Suprapubic skin (tissue), 4 donors: ENCODE data around the gene WASHC2A. TPM values are rescaled to one million over a fixed set of nuclear protein-coding genes. Genes with fewer than 3 reads are reported as not detected.
"Not testable (repeated sequence)": the region's sequence is repeated elsewhere in the genome, so short reads cannot be mapped to it uniquely, and the experiment has no call there.

Experiments
- DNase-seq, 2 donors: peaks; one replicate each; pipeline ENCODE4 v3.0.0-alpha.2; 2019; ENCODE audit warnings: low spot score in 2 of 2
- H3K27ac ChIP-seq: fragments of 200-600 bp; sonication (generic); one replicate; pipeline ENCODE4 v1.5.1; 2019
- H3K27me3 ChIP-seq: fragments of 200-600 bp; sonication (generic); one replicate; pipeline ENCODE4 v1.5.1; 2019
- H3K36me3 ChIP-seq: fragments of 200-600 bp; sonication (generic); one replicate; pipeline ENCODE4 v1.5.1; 2019
- H3K4me1 ChIP-seq: fragments of 200-600 bp; sonication (generic); one replicate; pipeline ENCODE4 v1.5.1; 2019
- H3K4me3 ChIP-seq: fragments of 200-600 bp; sonication (generic); one replicate; pipeline ENCODE4 v1.5.1; 2019; ENCODE audit warnings: mild to moderate bottlenecking
- H3K9me3 ChIP-seq: fragments of 200-600 bp; sonication (generic); one replicate; pipeline ENCODE4 v1.5.1; 2019
- CTCF ChIP-seq, 2 donors: fragments of 200-600 bp in 1 of 2; fragments of 450-650 bp in 1 of 2; sonication (generic) in 1 of 2; IDR thresholded peaks; one replicate each; pipeline ENCODE4 v1.5.1; 2016 to 2019; ENCODE audit warnings: antibody characterized with exemption in 2 of 2, mild to moderate bottlenecking in 1 of 2, moderate library complexity in 1 of 2
- EP300 ChIP-seq: sonication (generic); formaldehyde crosslinking; IDR thresholded peaks from one replicate; pipeline ENCODE4 v1.6.1; 2017; ENCODE audit warnings: antibody characterized with exemption
- POLR2A ChIP-seq, 2 donors: fragments of 450-650 bp; IDR thresholded peaks; one replicate each; pipeline ENCODE4 v1.6.1; 2017; ENCODE audit warnings: antibody characterized with exemption in 2 of 2, mild to moderate bottlenecking in 2 of 2, moderate library complexity in 2 of 2
- POLR2AphosphoS5 ChIP-seq, 3 donors: sonication (generic); formaldehyde crosslinking; IDR thresholded peaks; one replicate each; pipeline ENCODE4 v1.6.1; 2017; ENCODE audit warnings: antibody characterized with exemption in 3 of 3
- WGBS: methylation state at CpG from one replicate; pipeline ENCODE4 v1.1.5; 2018; 5-methylcytosine and 5-hydroxymethylcytosine counted together
- total RNA-seq, 4 donors: library from RNA; depleted of rRNA; stranded (reverse); fragments of >200 nt; gene quantifications; one replicate each; pipeline ENCODE4 v1.1.0, GENCODE V29; 2016

The WASHC2A gene
- total RNA-seq, 4 donors from 2014 or later: 29.7 to 68.0 (median 33.9) TPM

- not testable (repeated sequence) for H3K4me3 ChIP-seq, H3K27me3 ChIP-seq, H3K4me1 ChIP-seq, H3K36me3 ChIP-seq, H3K9me3 ChIP-seq, DNase-seq, H3K27ac ChIP-seq
- 71% methylated on average over 7 of the region's 7 CpGs for WGBS
Measured at GRCh38 chr10:50061548-50061947, 6.2 kb upstream of the WASHC2A start.

- TF ChIP-seq POLR2AphosphoS5 (IDR thresholded peaks at IDR 0.05) (no peak), CTCF (IDR thresholded peaks at IDR 0.05) (no peak), POLR2A (IDR thresholded peaks at IDR 0.05) (no peak), EP300 (no peak)
- WGBS: 43% methylated on average over 8 of the region's 8 CpGs
- Histone ChIP-seq H3K27me3 (no peaks in the 10 kb centered on the region), H3K27ac (no peak overlapping the region), H3K4me3 (no peak overlapping the region), H3K4me1 (peaks cover 9% of the 10 kb centered on the region), H3K36me3 (no peaks in the 10 kb centered on the region), H3K9me3 (no peaks in the 10 kb centered on the region)
- no peak for DNase-seq
Measured at GRCh38 chr10:50063100-50063499, 4.7 kb upstream of the WASHC2A start.

DNA sequence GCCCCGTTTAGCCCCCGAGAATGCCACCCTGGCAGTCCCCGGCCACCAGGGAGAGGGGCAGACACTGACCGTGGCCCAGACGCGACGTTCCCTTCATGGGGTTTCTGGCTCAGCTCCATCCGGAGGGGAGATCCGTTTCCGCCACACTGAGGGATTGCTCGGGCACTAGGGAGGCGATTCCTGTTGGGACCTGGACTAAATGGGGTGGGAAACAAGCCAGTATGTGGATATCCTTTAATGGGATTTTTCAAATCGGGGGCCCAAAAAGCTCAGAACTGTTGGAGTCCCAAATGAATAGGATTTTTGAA, 552 bp downstream of the WASHC2A start:
- peak overlapping the region; percentile 72 for H3K27ac ChIP-seq

GRCh38 chr10:50075139-50075538, 7.4 kb downstream of the WASHC2A start:
- not testable (repeated sequence) for H3K4me3 ChIP-seq, DNase-seq, H3K27ac ChIP-seq, H3K4me1 ChIP-seq, H3K27me3 ChIP-seq, H3K36me3 ChIP-seq, H3K9me3 ChIP-seq
- WGBS: 93% methylated on average over 2 of the region's 2 CpGs

More for the DNA sequence above, 552 bp downstream of the WASHC2A start:
- H3K4me3 ChIP-seq: peak overlapping the region; percentile 66
- not testable (repeated sequence) for H3K27me3 ChIP-seq, H3K9me3 ChIP-seq, DNase-seq, H3K36me3 ChIP-seq
- peaks cover 13% of the 10 kb centered on the region for H3K4me1 ChIP-seq
- WGBS: 14% methylated on average over 1 of the region's 13 CpGs

GRCh38 chr10:50075544-50075943, 7.8 kb downstream of the WASHC2A start:
- H3K4me3 ChIP-seq, H3K27ac ChIP-seq, DNase-seq, H3K36me3 ChIP-seq, H3K9me3 ChIP-seq, H3K4me1 ChIP-seq, H3K27me3 ChIP-seq: not testable (repeated sequence)
- WGBS: 50% methylated on average over 2 of the region's 2 CpGs

- H3K4me3 ChIP-seq, H3K27me3 ChIP-seq, DNase-seq, H3K9me3 ChIP-seq, H3K27ac ChIP-seq, H3K4me1 ChIP-seq: not testable (repeated sequence)
- peaks cover 18% of the 10 kb centered on the region for H3K36me3 ChIP-seq
- WGBS: 93% methylated on average over 9 of the region's 11 CpGs
Measured at GRCh38 chr10:50091304-50091703, 23.6 kb downstream of the WASHC2A start.

- H3K4me3 ChIP-seq, H3K4me1 ChIP-seq, DNase-seq, H3K9me3 ChIP-seq, H3K27me3 ChIP-seq, H3K27ac ChIP-seq: not testable (repeated sequence)
- WGBS: 100% methylated on average over 1 of the region's 8 CpGs
- H3K36me3 ChIP-seq: peaks cover 13% of the 10 kb centered on the region
Measured at GRCh38 chr10:50092928-50093327, 25.2 kb downstream of the WASHC2A start.

DNA sequence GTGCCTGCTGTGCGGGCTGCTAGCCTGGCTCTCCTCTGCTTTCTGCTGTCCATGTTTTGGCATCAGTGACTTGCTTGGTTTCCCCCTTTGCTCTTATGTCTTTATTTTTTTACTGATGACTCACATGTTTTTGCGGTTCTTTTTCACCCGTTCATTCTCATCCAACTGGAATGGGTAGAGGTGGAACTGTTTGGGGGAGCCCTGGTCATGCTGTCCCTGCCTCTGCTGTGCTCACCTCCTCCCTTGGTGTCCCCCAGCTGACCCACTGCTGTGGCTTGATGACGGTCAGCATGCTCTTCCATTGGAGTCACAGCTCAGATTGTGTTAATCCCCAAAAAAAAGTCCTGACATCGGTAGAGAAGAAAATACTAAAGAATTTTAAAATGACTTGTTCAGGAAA, 26.9 kb downstream of the WASHC2A start:
- not testable (repeated sequence) for H3K27ac ChIP-seq, DNase-seq, H3K9me3 ChIP-seq, H3K27me3 ChIP-seq, H3K4me1 ChIP-seq, H3K4me3 ChIP-seq
- 89% methylated on average over 4 of the region's 5 CpGs for WGBS
- peaks cover 16% of the 10 kb centered on the region for H3K36me3 ChIP-seq

DNA sequence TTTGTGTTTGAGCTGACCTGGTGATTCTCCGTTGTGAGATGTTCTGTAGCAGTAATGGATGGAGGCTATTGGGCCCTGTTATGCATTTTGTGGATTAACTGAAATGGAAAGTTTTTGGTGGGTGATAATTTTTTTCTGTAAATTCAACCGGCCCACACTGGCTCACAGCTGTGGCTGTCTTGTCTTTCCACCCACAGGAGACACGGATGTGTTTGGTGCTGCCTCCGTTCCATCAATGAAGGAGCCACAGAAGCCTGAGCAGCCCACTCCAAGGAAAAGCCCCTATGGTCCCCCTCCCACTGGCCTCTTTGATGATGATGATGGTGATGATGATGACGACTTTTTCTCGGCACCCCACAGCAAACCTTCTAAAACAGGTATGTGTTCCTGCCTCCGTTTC, 27.6 kb downstream of the WASHC2A start:
- 85% methylated on average over 7 of the region's 7 CpGs for WGBS
- H3K9me3 ChIP-seq, H3K27me3 ChIP-seq, H3K27ac ChIP-seq, H3K4me1 ChIP-seq, H3K4me3 ChIP-seq, DNase-seq: not testable (repeated sequence)
- peaks cover 20% of the 10 kb centered on the region for H3K36me3 ChIP-seq

GRCh38 chr10:50096722-50097121, 29.0 kb downstream of the WASHC2A start:
- not testable (repeated sequence) for H3K4me1 ChIP-seq, H3K27ac ChIP-seq, H3K4me3 ChIP-seq, DNase-seq, H3K27me3 ChIP-seq, H3K9me3 ChIP-seq
- H3K36me3 ChIP-seq: peaks cover 29% of the 10 kb centered on the region
- no CpG with 5 or more reads among the region's 3 CpGs for WGBS

GRCh38 chr10:50098645-50099044, 30.9 kb downstream of the WASHC2A start:
- 72% methylated on average over 3 of the region's 3 CpGs for WGBS
- not testable (repeated sequence) for H3K27me3 ChIP-seq, H3K9me3 ChIP-seq, H3K4me3 ChIP-seq, H3K4me1 ChIP-seq, H3K27ac ChIP-seq, DNase-seq
- peaks cover 39% of the 10 kb centered on the region for H3K36me3 ChIP-seq

GRCh38 chr10:50101139-50101582, 33.4 kb downstream of the WASHC2A start:
- not testable (repeated sequence) for H3K27me3 ChIP-seq, H3K9me3 ChIP-seq, H3K4me1 ChIP-seq, H3K4me3 ChIP-seq, H3K27ac ChIP-seq, DNase-seq
- peaks cover 36% of the 10 kb centered on the region for H3K36me3 ChIP-seq
- 81% methylated on average over 9 of the region's 9 CpGs for WGBS

- H3K27me3 ChIP-seq, DNase-seq, H3K4me3 ChIP-seq, H3K4me1 ChIP-seq, H3K27ac ChIP-seq, H3K9me3 ChIP-seq: not testable (repeated sequence)
- peaks cover 39% of the 10 kb centered on the region for H3K36me3 ChIP-seq
- WGBS: 88% methylated on average over 3 of the region's 3 CpGs
Measured at GRCh38 chr10:50101747-50102146, 34.0 kb downstream of the WASHC2A start.

DNA sequence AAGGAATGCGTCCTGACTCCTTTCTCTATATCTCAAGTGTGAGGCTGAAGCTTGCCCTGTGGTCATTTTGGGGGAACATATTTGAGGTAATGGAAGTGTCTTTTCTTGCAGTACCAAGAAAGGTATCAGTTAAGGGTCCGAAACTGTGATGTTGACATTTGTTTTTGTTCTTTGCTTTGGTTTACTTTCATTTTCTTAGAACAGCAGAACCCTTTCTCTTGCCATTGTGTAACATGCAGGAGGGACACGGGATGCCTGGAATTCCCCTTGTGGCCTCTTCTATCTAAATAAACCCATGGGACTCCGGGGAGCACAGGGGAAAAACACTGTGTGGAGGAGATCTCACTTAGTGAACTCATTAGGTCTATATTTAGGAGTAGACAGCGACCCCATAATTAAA, 34.5 kb downstream of the WASHC2A start:
- not testable (repeated sequence) for H3K9me3 ChIP-seq, H3K4me3 ChIP-seq, H3K27me3 ChIP-seq, H3K4me1 ChIP-seq, H3K27ac ChIP-seq, DNase-seq
- peaks cover 37% of the 10 kb centered on the region for H3K36me3 ChIP-seq
- 75% methylated on average over 5 of the region's 5 CpGs for WGBS
